HG02678 (cell line): ENCODE results near the gene ALDH4A1.
"Not testable (repeated sequence)": the region's sequence is repeated elsewhere in the genome, so short reads cannot be mapped to it uniquely, and the experiment has no call there.

Source experiments
- ATAC-seq: cut with Tn5 transposase; IDR thresholded peaks from one replicate; pipeline ENCODE4 v1.9.1; 2021; ENCODE audit warnings: mild to moderate bottlenecking, moderate library complexity; ENCODE audit not compliant: unreplicated experiment

The ALDH4A1 gene

GRCh38 chr1:18901147-18901951 lies 1.0 kb downstream of the ALDH4A1 start:
- no peak for ATAC-seq

- no peak for ATAC-seq
Observed at GRCh38 chr1:18900303-18900841, 2.0 kb downstream of the ALDH4A1 start.

- ATAC-seq = no peak
Observed at GRCh38 chr1:18899363-18900049, 2.8 kb downstream of the ALDH4A1 start.

- no peak for ATAC-seq
Observed at GRCh38 chr1:18898567-18898966, 3.8 kb downstream of the ALDH4A1 start.

- no peak for ATAC-seq
Observed at GRCh38 chr1:18895317-18895716, 7.0 kb downstream of the ALDH4A1 start.

- no peak for ATAC-seq
Observed at GRCh38 chr1:18893120-18893519, 9.2 kb downstream of the ALDH4A1 start.

GRCh38 chr1:18891858-18892257 lies 10.5 kb downstream of the ALDH4A1 start:
- not testable (repeated sequence) for ATAC-seq

GRCh38 chr1:18891426-18891780 lies 11.0 kb downstream of the ALDH4A1 start:
- ATAC-seq = no peak

GRCh38 chr1:18890706-18891425 lies 11.5 kb downstream of the ALDH4A1 start:
- no peak for ATAC-seq

- ATAC-seq = no peak
Observed at GRCh38 chr1:18886003-18886335, 16.4 kb downstream of the ALDH4A1 start.

GRCh38 chr1:18885311-18886002 lies 16.9 kb downstream of the ALDH4A1 start:
- ATAC-seq = no peak

- no peak for ATAC-seq
Observed at GRCh38 chr1:18884727-18885126, 17.6 kb downstream of the ALDH4A1 start.

GRCh38 chr1:18884419-18884717 lies 18.0 kb downstream of the ALDH4A1 start:
- ATAC-seq = no peak

GRCh38 chr1:18883636-18884418 lies 18.5 kb downstream of the ALDH4A1 start:
- ATAC-seq = no peak

- ATAC-seq = no peak
Observed at GRCh38 chr1:18883079-18883478, 19.3 kb downstream of the ALDH4A1 start.

GRCh38 chr1:18882486-18882885 lies 19.9 kb downstream of the ALDH4A1 start:
- ATAC-seq = no peak

GRCh38 chr1:18881642-18882431 lies 20.5 kb downstream of the ALDH4A1 start:
- no peak for ATAC-seq

- ATAC-seq = no peak
Observed at GRCh38 chr1:18881164-18881563, 21.2 kb downstream of the ALDH4A1 start.

GRCh38 chr1:18880585-18880984 lies 21.8 kb downstream of the ALDH4A1 start:
- no peak for ATAC-seq
